HepG2 (cell line): ENCODE measurements around the gene MARS1. TPM values are rescaled to one million over a fixed set of nuclear protein-coding genes. Genes with fewer than 3 reads are reported as not detected.
A peak's percentile ranks its signal among the peaks of the same experiment; 100 is the strongest.

ENCODE experiments used
- ARNT2 ChIP-seq: sonication (generic); formaldehyde crosslinking; IDR thresholded peaks from 2 replicates; pipeline ENCODE4 v1.8.0; 2022; ENCODE audit warnings: mild to moderate bottlenecking, low read depth, missing genetic modification reagents, moderate library complexity
- ELF3 ChIP-seq: IDR thresholded peaks from 2 replicates; pipeline ENCODE4 v1.6.1; 2016; ENCODE audit warnings: missing genetic modification reagents, missing compliant biosample characterization
- ZNF17 ChIP-seq: sonication (generic); formaldehyde crosslinking; IDR thresholded peaks from 2 replicates; pipeline ENCODE4 v1.5.0; 2020; ENCODE audit warnings: mild to moderate bottlenecking, missing genetic modification reagents
- polyA plus RNA-seq, 8 experiments: library from polyadenylated mRNA; depleted of rRNA in 3 of 8; stranded (reverse) in 7 of 8; unstranded in 1 of 8; fragments of >200 nt; fragmentation: Illumina TruSeq in 4 of 8; extraction: Trizol in 4 of 8; gene quantifications; 2 replicates each; pipeline versions ENCODE4 v1.2.1 to v1.2.3, GENCODE V29; 2011 to 2016; ENCODE audit warnings: low read depth in 4 of 8, missing spikeins in 1 of 8, mixed read lengths in 1 of 8; ENCODE audit not compliant: insufficient read depth in 1 of 8
- total RNA-seq, 5 experiments: library from RNA; depleted of rRNA; stranded (reverse); fragments of >200 nt; fragmentation: Illumina TruSeq; extraction: Trizol; gene quantifications; 2 replicates each; pipeline ENCODE4 v1.2.3, GENCODE V29; 2016; ENCODE audit warnings: low read depth in 1 of 5
- TF ChIP-seq, protein P1 (sequence below): sonication (generic); formaldehyde crosslinking; IDR thresholded peaks from 2 replicates; pipeline ENCODE4 v1.4.0; 2020; ENCODE audit warnings: missing genetic modification reagents
- TF ChIP-seq, protein P2 (sequence below): sonication (generic); formaldehyde crosslinking; IDR thresholded peaks from 2 replicates; pipeline ENCODE4 v1.4.0; 2020; ENCODE audit warnings: low read depth, mild to moderate bottlenecking, missing genetic modification reagents
- TF ChIP-seq, protein P3 (sequence below): IDR thresholded peaks from 2 replicates; pipeline ENCODE4 v1.6.1; 2016; ENCODE audit warnings: missing compliant biosample characterization, missing genetic modification reagents, borderline replicate concordance

MARS1 gene
- total and polyA plus RNA-seq, 2 of the 13 experiments (the other 11 are each of a cell fraction or from before 2014, with no cell fraction given): 115 to 181 TPM

DNA sequence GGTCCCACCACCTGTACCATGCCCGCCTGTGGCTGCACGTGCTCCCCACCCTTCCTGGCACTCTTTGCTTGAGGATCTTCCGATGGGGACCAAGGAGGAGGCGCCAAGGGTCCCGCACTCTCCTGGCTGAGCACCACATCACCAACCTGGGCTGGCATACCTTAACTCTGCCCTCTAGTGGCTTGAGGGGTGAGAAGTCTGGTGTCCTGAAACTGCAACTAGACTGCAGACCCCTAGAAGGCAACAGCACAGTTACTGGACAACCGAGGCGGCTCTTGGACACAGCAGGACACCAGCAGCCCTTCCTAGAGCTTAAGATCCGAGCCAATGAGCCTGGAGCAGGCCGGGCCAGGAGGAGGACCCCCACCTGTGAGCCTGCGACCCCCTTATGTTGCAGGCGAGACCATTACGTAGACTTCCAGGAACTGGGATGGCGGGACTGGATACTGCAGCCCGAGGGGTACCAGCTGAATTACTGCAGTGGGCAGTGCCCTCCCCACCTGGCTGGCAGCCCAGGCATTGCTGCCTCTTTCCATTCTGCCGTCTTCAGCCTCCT lies 31.6 kb upstream of the MARS1 start (continued):
- TF ChIP-seq, protein P1, sequence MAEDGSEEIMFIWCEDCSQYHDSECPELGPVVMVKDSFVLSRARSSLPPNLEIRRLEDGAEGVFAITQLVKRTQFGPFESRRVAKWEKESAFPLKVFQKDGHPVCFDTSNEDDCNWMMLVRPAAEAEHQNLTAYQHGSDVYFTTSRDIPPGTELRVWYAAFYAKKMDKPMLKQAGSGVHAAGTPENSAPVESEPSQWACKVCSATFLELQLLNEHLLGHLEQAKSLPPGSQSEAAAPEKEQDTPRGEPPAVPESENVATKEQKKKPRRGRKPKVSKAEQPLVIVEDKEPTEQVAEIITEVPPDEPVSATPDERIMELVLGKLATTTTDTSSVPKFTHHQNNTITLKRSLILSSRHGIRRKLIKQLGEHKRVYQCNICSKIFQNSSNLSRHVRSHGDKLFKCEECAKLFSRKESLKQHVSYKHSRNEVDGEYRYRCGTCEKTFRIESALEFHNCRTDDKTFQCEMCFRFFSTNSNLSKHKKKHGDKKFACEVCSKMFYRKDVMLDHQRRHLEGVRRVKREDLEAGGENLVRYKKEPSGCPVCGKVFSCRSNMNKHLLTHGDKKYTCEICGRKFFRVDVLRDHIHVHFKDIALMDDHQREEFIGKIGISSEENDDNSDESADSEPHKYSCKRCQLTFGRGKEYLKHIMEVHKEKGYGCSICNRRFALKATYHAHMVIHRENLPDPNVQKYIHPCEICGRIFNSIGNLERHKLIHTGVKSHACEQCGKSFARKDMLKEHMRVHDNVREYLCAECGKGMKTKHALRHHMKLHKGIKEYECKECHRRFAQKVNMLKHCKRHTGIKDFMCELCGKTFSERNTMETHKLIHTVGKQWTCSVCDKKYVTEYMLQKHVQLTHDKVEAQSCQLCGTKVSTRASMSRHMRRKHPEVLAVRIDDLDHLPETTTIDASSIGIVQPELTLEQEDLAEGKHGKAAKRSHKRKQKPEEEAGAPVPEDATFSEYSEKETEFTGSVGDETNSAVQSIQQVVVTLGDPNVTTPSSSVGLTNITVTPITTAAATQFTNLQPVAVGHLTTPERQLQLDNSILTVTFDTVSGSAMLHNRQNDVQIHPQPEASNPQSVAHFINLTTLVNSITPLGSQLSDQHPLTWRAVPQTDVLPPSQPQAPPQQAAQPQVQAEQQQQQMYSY (CRISPR knock-in tag): peak; percentile 36; the same call in 1 of the 2 replicates
- TF ChIP-seq ZNF17 (CRISPR knock-in tag) (no peak), ARNT2 (CRISPR knock-in tag) (no peak), ELF3 (CRISPR knock-in tag) (peak; percentile 38; the same call in 1 of the 2 replicates)
- TF ChIP-seq, protein P2, sequence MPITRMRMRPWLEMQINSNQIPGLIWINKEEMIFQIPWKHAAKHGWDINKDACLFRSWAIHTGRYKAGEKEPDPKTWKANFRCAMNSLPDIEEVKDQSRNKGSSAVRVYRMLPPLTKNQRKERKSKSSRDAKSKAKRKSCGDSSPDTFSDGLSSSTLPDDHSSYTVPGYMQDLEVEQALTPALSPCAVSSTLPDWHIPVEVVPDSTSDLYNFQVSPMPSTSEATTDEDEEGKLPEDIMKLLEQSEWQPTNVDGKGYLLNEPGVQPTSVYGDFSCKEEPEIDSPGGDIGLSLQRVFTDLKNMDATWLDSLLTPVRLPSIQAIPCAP (CRISPR knock-in tag): no peak
- TF ChIP-seq, protein P3, sequence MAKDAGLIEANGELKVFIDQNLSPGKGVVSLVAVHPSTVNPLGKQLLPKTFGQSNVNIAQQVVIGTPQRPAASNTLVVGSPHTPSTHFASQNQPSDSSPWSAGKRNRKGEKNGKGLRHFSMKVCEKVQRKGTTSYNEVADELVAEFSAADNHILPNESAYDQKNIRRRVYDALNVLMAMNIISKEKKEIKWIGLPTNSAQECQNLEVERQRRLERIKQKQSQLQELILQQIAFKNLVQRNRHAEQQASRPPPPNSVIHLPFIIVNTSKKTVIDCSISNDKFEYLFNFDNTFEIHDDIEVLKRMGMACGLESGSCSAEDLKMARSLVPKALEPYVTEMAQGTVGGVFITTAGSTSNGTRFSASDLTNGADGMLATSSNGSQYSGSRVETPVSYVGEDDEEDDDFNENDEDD (CRISPR knock-in tag): no peak
